Hematopoietic multipotent progenitor cell (in vitro differentiated cells): ENCODE results near the gene SIRT2. TPM values are rescaled to one million over a fixed set of nuclear protein-coding genes. Genes with fewer than 3 reads are reported as not detected.
"Not testable (repeated sequence)": the region's sequence is repeated elsewhere in the genome, so short reads cannot be mapped to it uniquely, and the experiment has no call there.

Experiments
- DNase-seq, 3 donors: peaks; one replicate each; pipeline ENCODE4 v3.0.0-alpha.2; 2011 to 2015; ENCODE audit warnings: low read depth in 2 of 3, low spot score in 2 of 3
- total RNA-seq: library from RNA; depleted of rRNA; stranded (reverse); fragments of >200 nt; gene quantifications from one replicate; pipeline ENCODE4 v1.2.3, GENCODE V29; 2012

The SIRT2 gene
- total RNA-seq, 1 donor: 59.0 TPM

DNA sequence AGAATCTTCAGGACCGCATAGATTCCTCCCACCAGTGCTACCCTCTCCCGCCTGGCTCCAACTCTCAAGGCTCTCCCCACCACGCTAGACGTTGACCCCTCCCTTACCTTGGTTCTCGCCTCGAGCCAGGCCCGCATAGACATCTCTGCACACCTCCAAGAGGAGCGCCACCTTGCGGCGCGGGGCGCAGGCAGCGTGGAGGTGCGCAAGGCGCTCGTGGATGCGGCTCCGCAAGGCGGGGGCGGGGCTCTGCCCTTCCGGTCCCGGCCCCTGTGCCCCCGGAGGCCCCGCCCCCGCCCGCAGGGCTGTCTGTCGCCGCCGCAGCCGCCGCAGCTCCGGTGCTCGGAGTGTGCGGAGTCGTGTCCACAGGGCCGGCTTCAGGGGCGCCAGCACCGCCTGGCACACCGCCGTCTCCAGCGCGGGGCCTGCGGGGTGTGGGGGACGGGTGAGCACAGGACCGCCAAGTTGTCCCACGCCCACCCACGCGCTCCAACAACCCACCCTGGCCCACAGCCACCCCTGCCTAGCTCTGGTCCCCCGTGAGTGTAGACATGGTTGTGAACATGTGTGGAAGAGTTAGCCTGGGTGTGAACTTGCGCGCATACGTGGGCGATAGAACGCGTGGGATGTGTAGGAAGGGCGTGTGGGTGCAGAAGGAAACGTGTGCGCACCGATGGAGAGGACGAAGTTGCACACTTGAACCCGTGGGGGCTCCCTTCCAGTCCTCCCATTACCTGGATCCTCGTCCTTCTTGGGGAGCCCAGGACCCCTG, 29.4 kb downstream of the SIRT2 start:
- peak; percentile 80 to 95 (median 91) for DNase-seq

DNA sequence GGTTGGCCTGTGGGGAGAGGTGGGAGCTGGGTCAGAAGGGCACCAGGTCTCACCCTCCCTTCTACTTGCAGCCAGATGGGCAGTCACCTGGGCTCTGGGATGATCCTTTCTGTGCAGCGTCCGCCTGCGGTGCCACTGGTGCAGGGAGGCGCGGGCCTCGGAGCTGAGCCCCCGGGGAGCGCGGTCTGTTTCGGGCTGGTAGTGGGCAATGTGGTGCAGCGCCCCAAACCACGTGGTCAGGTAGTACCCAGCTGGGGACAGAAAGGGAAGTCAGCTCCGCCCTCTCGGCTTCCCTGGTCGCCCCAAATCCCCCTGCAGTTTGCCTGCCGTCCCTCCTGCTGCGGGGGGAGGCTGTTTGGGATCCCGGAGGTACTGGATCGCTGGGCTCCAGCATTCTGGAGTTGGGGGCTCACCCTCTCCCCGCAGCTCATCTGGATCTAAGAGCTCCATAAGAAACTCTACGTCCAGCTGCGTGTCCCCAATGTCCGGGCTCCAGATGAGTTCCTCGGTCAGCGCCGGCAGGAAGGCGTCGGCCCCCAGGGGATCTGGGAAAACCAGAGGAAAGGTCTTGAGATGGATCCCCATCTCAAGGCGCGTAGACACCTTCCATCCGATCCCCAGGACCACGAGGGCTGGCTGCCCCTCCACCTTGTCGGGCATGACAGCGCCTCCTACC, 30.1 kb downstream of the SIRT2 start:
- DNase-seq: peak in 2 of 3 donors; percentile 50 to 61

DNA sequence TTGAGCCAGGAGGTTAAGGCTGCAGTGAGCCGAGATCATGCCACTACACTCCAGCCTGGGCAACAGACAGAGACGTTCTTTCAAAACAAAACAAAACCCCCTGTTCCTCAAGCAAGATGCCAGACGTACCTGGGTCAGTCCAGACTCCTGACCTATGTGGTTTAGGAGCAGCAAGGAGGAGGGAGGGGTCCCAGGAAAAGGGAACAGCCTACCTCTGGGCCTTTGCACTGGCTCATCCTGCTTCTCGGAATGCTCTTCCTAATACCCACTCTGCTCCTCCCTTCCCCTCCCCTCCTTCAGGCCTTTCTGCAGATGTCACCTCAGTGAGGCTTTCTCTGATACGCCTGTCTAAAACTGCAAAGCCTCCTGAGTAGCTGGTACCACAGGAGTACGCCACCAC, 30.9 kb downstream of the SIRT2 start:
- DNase-seq: no peak

DNA sequence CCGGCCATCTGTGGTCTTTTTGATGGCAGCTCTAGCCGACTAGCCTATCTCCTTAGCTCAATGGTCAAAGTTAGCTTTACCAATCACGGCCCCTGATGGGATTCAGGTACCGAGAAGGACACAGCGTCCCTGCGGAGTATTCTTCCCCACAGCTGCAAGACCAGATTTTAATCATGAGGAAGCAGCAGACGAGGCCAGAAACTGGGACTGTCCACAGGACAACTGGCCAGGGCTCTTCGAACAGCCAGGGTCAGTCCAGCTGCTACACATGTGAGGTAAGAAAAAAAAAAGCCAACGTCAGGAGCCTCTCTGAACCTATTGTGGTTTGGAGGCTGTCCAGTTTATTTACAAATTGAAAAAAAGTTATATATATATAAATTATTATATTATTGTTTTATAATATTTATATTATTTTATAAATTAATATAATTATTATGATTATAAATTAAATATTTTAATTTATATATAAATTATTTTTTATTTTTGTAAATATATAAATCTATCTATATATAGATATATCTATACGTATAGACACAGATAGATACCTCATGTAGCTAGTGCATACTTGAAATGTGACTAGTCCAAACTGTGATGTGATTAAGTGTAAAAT, 32.1 kb downstream of the SIRT2 start:
- no peak for DNase-seq

DNA sequence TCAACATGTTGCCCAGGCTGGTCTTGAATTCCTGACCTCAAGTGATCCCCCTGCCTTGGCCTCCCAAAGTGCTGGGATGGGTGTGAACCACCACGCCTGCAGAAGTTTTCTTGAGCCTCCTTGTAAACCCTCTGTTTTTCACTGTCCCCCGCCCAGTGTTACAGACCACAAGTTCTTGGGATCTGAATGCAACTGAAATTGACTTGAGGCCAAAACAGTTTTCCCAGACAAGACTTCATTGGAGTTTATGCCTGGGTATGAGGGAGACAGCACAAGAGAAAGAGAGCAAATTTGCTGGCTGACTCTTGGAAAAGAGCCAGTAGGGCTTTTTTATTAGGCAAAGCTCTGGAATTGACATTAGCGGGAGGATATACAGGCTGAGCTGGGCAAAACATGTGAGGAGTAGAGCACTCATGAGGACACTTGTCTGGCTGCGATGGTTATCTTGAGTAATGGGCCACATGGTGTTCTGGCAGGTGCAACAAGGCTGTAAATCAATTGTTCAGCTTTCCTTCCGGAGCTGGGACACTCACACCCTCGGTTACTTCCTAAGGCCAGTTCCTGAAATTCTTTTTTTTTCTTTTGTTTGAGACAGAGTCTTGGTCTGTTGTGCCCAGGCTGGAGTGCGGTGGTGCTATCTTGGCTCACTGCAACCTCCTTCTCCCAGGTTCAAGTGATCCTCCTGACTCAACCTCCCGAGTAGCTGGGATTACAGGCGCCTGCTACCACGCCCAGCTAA, 36.9 kb downstream of the SIRT2 start:
- peak in 2 of 3 donors; percentile 60 to 82 for DNase-seq

DNA sequence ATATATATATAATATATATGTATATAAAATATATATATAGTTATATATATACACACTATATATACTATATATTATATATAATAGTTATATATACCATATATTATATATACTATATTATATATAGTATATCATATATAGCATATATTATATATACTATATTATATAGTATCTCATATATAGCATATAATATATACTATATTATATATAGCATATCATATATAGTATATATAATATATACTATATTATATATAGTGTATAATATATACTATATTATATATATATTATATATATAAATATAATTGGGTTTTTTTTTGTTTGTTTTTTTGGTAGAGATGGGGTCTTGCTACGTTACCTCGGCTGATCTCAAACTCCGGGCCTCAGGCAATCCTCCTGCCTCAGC, 38.0 kb downstream of the SIRT2 start:
- DNase-seq: no peak

DNA sequence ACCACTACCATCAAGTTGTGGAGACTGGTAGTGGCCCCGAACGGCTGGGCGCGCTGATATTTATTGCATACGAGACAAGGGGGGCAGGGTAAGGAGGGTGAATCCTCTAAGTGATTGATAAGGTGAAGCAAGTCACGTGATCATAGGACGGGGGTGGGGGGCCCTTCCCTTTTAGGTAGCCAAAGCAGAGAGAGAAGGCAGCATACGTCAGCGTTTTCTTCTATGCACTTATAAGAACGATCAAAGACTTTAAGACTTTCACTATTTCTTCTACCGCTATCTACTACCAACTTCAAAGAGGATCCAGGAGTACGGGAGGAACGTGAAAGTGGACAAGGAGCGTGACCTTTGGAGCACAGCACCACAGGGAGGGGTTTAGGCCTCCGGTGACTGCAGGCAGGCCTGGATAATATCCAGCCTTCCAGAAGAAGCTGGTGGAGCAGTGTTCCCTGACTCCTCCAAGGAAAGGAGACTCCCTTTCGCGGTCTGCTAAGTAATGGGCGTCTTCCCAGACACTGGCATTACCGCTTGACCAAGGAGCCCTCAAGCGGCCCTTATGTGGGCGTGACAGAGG, 39.7 kb downstream of the SIRT2 start:
- DNase-seq: not testable (repeated sequence)

DNA sequence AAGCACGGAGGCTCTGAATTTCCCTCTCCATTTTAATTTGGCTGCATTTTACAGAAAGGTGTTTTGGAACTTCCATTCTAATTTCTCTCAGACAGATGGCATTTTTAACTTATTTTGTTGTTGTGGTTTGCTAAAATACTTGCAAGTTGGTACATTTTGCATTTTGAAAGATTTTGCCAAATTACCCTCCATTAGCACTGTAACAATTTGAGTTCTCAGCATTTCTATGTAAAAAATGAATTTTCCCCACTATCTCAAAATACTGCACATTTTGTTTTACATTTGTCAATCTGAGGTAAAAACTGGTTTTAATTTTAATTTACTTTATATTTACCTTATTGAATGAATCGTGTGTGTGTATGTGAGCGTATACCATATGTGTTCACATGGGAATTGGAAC, 42.6 kb downstream of the SIRT2 start:
- DNase-seq: no peak

DNA sequence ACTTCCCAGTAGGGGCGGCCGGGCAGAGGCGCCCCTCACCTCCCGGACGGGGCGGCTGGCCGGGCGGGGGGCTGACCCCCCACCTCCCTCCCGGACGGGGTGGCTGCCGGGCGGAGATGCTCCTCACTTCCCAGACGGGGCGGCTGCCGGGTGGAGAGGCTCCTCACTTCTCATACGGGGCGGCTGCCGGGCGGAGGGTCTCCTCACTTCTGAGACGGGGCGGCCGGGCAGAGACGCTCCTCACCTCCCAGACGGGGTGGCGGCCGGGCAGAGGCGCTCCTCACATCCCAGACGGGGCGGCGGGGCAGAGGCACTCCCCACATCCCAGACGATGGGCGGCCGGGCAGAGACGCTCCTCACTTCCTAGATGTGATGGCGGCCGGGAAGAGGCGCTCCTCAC, 43.7 kb downstream of the SIRT2 start:
- DNase-seq: not testable (repeated sequence)

DNA sequence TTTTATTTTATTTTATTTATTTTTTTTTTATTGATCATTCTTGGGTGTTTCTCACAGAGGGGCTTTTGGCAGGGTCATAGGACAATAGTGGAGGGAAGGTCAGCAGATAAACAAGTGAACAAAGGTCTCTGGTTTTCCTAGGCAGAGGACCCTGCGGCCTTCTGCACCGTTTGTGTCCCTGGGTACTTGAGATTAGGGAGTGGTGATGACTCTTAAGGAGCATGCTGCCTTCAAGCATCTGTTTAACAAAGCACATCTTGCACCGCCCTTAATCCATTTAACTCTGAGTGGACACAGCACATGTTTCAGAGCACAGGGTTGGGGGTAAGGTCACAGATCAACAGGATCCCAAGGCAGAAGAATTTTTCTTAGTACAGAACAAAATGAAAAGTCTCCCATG, 44.5 kb downstream of the SIRT2 start:
- not testable (repeated sequence) for DNase-seq

DNA sequence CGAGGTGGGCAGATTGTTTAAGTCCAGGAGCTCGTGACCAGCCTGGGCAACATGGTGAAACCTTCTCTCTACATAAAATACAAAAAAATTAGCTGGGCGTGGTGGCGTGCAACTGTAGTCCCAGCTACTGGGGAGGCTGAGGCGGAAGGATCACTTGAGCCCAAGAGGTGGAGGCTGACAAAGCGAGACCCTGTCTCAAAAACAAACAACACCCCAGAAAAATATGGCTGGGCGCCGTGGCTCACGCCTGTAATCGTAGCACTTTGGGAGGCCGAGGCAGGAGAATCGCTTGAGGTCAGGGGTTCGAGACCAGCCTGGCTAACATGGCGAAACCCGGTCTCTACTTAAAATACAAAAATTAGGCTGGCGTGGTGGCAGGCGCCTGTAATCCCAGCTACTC, 46.2 kb downstream of the SIRT2 start:
- DNase-seq: no peak

DNA sequence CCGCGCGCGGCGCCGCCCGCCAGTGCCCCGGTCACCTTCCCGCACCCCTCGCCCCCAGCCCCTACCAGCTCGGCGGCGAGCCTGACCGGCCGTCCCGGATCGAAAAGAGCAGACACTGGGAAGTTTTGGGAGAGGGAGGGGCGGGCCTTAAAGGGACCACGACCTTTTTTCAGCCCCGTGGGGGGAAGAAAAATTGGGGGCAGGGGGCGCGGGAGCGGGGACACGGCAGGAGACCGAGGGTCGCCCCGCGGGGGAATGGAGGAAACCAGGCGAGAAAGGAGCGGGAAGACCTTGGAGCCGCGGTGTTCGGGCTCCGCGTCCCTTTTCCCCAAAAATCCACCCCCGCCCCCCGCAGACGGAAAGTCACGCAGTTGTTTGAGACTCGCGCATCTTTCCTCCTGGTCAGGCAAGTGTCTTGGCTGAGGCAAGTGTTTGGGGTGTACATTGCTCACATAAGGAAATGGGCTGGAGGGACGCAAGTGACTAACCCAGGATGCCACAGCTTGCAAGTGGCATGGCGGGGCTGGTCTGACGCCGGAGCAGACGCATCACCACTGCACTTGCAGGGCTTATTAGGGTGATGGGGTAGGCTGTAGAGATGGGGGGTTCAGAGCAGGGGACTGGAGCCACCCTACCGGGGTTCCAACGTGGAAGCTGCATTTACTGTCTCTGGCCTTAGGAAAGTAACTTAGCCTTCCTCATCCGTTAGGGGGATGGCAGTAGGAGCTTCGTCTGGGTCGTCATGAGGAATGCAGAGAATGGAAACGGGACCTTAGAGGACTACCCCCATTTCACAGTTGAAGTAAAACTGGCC, 47.0 kb downstream of the SIRT2 start:
- DNase-seq: peak in 2 of 3 donors; percentile 56 to 58

DNA sequence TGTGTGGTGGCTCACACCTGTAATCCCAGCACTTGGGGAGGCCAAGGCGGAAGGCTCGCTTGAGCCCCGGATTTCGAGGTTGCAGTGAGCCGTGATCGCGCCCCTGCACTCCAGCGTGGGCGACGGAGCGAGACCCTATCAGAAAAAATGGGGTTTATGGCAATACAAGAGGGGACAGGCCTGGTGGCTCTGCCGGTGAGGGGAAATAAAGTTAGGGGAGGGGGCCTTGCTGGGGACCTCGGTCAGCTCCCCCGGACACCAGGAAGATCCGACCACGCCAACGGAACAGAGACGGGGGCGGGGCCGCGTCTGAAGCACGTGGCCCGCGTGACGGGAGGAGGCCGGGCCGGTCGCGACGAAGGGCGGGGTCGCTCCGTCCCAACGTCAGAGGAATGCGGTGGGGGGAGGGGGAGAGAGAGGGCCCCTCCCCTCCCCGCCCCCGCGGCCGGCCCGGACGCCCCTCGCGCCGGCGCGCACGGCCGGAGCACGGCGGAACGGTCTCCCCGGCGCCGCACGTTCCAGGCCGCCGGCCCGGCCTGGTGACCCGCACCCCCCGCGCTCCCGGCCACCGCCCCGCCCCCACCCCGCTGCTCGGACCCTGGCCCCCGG, 47.7 kb downstream of the SIRT2 start:
- DNase-seq: peak; percentile 72 to 93 (median 90)

DNA sequence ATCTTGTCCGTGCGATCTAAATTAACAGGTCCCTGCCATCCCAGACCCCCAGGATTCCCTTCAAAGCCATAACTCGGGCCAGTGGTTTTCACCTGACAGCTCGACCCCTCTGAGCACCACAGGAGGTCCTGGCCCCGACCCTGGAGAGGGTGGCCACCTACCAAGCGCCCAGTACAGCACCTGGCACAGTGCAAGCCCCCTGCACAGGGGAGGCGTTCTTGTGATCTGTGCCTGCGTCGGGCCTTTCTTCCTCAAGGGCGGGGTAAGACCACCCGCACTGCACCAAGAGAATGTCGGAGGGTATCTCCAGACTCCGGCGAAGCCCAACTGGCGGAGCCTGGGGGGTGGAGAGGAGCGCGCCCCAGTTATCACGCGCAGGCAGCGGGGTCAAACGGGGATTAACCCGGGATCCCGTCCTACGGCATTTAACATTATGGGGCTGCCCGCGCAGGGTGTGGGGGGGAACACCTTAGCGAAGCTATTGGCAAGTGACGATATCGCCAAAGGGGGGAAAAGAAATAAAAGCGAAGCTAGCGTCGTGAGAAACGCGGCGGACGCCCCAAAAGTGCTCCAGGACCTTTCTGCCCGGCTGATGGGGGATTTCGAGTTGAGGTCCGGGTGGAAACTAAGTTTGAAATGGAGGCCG, 48.3 kb downstream of the SIRT2 start:
- no peak for DNase-seq

DNA sequence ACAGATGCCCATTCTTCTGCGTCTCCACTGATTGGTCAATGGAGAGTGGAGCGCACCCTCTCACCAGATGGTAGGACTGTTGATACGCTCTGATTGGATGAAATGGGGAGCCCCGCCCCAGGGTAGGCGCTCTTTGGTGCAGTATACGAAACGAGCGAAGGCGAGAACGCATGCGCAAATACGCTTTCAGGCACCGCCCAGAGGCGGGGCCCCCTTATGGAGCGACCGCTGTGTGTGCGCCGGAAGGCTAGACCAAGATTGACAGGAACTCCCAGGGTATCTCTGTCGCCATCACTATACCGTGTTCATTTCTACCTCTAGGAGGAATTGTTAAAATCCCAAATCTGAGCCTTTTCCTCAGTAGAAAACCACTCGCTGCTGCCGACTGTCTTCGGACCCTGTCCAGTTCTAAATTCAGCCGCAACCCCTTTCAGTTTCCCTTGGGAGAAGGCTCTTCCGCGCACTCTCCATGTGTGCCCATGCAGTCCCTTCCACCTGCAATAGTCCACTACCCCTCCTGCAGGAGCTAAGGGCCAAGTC, 48.9 kb downstream of the SIRT2 start:
- peak in 2 of 3 donors; percentile 100 for DNase-seq

DNA sequence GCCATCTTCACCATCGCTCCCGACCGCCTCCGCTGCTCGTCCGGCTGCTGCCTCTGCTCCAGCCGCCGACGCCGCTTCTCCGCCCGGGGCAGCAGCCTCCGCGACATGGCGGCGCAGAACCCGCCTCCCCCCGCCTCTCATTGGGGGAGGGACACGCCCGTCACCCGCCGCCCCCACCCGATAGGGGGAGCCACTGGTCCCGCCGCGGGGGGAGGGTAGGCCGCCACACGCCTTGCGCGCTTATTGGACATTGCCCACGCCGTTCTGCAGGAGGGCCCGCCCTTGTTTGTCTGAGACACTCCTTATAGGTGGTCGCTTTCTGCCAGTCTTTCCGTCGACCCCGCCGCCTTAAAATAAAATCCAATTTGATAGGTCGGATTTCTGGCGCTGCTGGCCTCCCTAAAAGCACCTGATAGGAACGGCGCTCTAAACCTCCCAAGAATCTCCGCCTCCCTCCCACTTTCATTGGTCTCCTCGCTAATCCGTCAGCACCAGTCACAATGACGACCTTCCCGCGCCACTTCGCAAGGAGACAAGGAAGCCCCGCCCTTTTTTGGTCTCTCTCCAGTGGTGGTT, 49.5 kb downstream of the SIRT2 start, which contains the start of gene HNRNPL:
TSS of gene HNRNPL (minus strand) at position 127 of the 576 bp plus-strand sequence. CDS start at position 107, 20 bp downstream.
- DNase-seq: peak in 1 of 3 donors; percentile 97

DNA sequence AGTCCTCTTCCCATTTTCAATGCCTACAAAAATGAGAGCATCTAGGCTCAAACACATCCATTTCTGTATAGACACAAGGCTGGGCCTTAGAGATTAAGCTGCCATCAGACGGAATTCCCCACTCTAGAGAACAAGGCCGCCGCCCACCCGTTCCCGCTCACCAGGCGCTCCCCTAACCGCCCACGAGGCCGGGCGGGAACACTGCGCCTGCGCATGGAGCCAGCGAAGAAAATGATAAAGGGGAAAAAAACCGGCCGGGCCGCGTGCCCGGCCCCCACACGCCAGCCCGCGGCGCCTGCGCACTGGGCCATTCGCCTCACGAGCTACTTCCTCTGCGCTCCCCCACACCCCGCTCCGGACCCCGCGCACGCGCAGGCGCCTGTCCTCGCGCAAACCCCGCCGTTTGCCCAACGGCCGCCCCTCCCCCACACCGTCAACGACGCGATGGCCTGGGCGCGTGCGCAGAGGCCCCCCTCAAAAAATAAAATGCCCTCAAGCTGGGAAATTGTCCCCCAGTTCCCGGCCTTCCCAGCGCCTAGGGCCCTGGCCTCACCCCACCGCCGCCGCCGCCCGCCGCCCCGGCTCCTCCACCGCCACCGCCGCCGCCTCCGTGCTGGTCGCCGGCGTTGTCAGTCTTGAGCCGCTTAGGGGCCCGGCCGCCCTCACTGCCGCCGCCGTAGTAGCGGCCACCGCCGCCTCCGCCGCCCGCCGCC, 50.1 kb downstream of the SIRT2 start:
- DNase-seq: peak; percentile 96 to 98 (median 97)
